ENCODE measurements around the gene MKX. TPM values are rescaled to one million over a fixed set of nuclear protein-coding genes. Genes with fewer than 3 reads are reported as not detected.

The MKX gene
- total and polyA plus RNA-seq, 7 donors: 0.28 to 34.9 (median 11.3) TPM; not detected in 1

- H3K27ac ChIP-seq: no peak overlapping the region
- H3K4me1 ChIP-seq: no peaks in the 10 kb centered on the region
- no peak for TF ChIP-seq EP300 (IDR thresholded peaks at IDR 0.05)
- TF ChIP-seq CTCF (IDR thresholded peaks at IDR 0.05): no peak
- TF ChIP-seq POLR2A (IDR thresholded peaks at IDR 0.05): no peak
- TF ChIP-seq POLR2AphosphoS5 (IDR thresholded peaks at IDR 0.05): no peak
- WGBS, 2 donors: 29 to 42% methylated on average over 1 of the region's 1 CpG
- H3K36me3 ChIP-seq: no peaks in the 10 kb centered on the region
- no peaks in the 10 kb centered on the region for H3K9me3 ChIP-seq
- DNase-seq: no peak
- intact Hi-C loops (cut with DNase I): no loop called here
- H3K4me3 ChIP-seq: no peak overlapping the region
- H3K27me3 ChIP-seq: no peaks in the 10 kb centered on the region
Observed at GRCh38 chr10:27783660-27784059, 38.0 kb upstream of the MKX start.

GRCh38 chr10:27779462-27780015 lies 33.9 kb upstream of the MKX start:
- no peaks in the 10 kb centered on the region for H3K36me3 ChIP-seq
- peaks cover 0 to 9% (median 8%) of the 10 kb centered on the region in 4 donors for H3K4me1 ChIP-seq
- no peak for DNase-seq
- intact Hi-C loops (cut with DNase I): no loop called here
- H3K27me3 ChIP-seq: no peaks in the 10 kb centered on the region
- WGBS, 2 donors: 74 to 80% methylated on average over 9 of the region's 9 CpGs
- TF ChIP-seq POLR2A (IDR thresholded peaks at IDR 0.05) (no peak), CTCF (IDR thresholded peaks at IDR 0.05) (no peak), POLR2AphosphoS5 (IDR thresholded peaks at IDR 0.05) (no peak), EP300 (IDR thresholded peaks at IDR 0.05) (no peak)
- no peaks in the 10 kb centered on the region for H3K9me3 ChIP-seq
- H3K4me3 ChIP-seq: no peak overlapping the region
- H3K27ac ChIP-seq: no peak overlapping the region

- no peaks in the 10 kb centered on the region for H3K27me3 ChIP-seq
- no peak overlapping the region for H3K27ac ChIP-seq
- peaks cover 0 to 21% (median 14%) of the 10 kb centered on the region in 4 donors for H3K4me1 ChIP-seq
- TF ChIP-seq POLR2AphosphoS5 (IDR thresholded peaks at IDR 0.05) (no peak), POLR2A (IDR thresholded peaks at IDR 0.05) (no peak), EP300 (IDR thresholded peaks at IDR 0.05) (no peak), CTCF (IDR thresholded peaks at IDR 0.05) (no peak)
- DNase-seq: no peak
- 56 to 57% methylated on average over 2 of the region's 2 CpGs for WGBS, 2 donors
- H3K4me3 ChIP-seq: no peak overlapping the region
- intact Hi-C loops (cut with DNase I): no loop called here
- no peaks in the 10 kb centered on the region for H3K9me3 ChIP-seq
- no peaks in the 10 kb centered on the region for H3K36me3 ChIP-seq
Observed at GRCh38 chr10:27774831-27775230, 29.2 kb upstream of the MKX start.

- intact Hi-C loops (cut with DNase I): no loop called here
- H3K4me3 ChIP-seq: no peak overlapping the region
- H3K9me3 ChIP-seq: no peaks in the 10 kb centered on the region
- TF ChIP-seq POLR2A (IDR thresholded peaks at IDR 0.05): no peak
- TF ChIP-seq EP300 (IDR thresholded peaks at IDR 0.05): no peak
- no peak for TF ChIP-seq POLR2AphosphoS5 (IDR thresholded peaks at IDR 0.05)
- no peak for TF ChIP-seq CTCF (IDR thresholded peaks at IDR 0.05)
- 40 to 61% methylated on average over 4 of the region's 4 CpGs for WGBS, 2 donors
- no peak overlapping the region for H3K27ac ChIP-seq
- H3K36me3 ChIP-seq: no peaks in the 10 kb centered on the region
- H3K4me1 ChIP-seq: peaks cover 0 to 21% (median 14%) of the 10 kb centered on the region in 4 donors
- no peak for DNase-seq
- H3K27me3 ChIP-seq: no peaks in the 10 kb centered on the region
Observed at GRCh38 chr10:27771231-27771630, 25.6 kb upstream of the MKX start.

GRCh38 chr10:27770181-27770580 lies 24.6 kb upstream of the MKX start:
- 70 to 88% methylated on average over 2 of the region's 2 CpGs for WGBS, 2 donors
- intact Hi-C loops (cut with DNase I): no loop called here
- no peaks in the 10 kb centered on the region for H3K9me3 ChIP-seq

More at GRCh38 chr10:27770181-27770580, 24.6 kb upstream of the MKX start:
- Histone ChIP-seq H3K36me3 (no peaks in the 10 kb centered on the region), H3K27ac (no peak overlapping the region), H3K27me3 (no peaks in the 10 kb centered on the region), H3K4me3 (no peak overlapping the region), H3K4me1 (peaks cover 0 to 19% (median 13%) of the 10 kb centered on the region in 4 donors)
- TF ChIP-seq POLR2AphosphoS5 (IDR thresholded peaks at IDR 0.05) (no peak), CTCF (IDR thresholded peaks at IDR 0.05) (no peak), POLR2A (IDR thresholded peaks at IDR 0.05) (no peak), EP300 (IDR thresholded peaks at IDR 0.05) (no peak)
- DNase-seq: no peak
